Astrocyte (in vitro differentiated cells and primary cell): ENCODE results near the gene NKAP.

Source experiments
- CTCF ChIP-seq: IDR thresholded peaks from 2 replicates; pipeline ENCODE4 v1.5.1; 2011; ENCODE audit warnings: low read depth, mild to moderate bottlenecking, inconsistent platforms, low read length, moderate library complexity; ENCODE audit not compliant: insufficient read depth
- EZH2 ChIP-seq: IDR thresholded peaks from 2 replicates; pipeline ENCODE4 v1.6.1; 2012; ENCODE audit warnings: mild to moderate bottlenecking, low read length, inconsistent platforms; ENCODE audit not compliant: insufficient read depth

- TF ChIP-seq CTCF, result no peak
- no peak for TF ChIP-seq EZH2
Measured at GRCh38 chrX:119919835-119920585, 23.5 kb downstream of the NKAP start.
